ENCODE measurements around the gene MZT2A.
A peak's percentile ranks its signal among the peaks of the same experiment; 100 is the strongest.
"Not testable (repeated sequence)": the region's sequence is repeated elsewhere in the genome, so short reads cannot be mapped to it uniquely, and the experiment has no call there.

Gene MZT2A

DNA sequence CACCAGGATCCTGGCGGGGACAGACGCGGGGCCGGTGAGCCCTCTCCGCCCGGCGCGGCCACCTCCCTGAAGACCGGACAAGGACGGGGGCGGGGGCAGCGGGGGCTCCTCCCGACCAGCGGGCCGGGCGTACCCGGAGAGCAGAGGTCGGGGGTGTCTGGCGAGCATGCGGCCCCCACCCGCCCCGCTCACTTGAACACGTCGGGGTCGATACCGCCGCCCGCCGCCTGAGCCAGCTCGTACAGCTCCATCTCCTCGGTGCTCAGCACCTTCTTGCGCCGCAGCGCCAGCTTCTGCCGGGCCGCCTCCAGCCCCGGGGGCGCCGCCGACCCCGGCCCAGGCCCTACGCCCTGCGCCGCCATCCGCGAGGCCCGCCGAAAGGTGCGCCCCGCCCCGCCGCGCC is at the start of gene MZT2A:
Gene MZT2A (minus strand): TSS at position 383 of the 403 bp plus-strand sequence. CDS start 21 bp downstream, at position 362.
- peak; percentile 17 for DNase-seq (ENCODE audit: low spot score)

GRCh38 chr2:131538856-131539255 is 46.7 kb upstream of the MZT2A start:
- not testable (repeated sequence) for DNase-seq (ENCODE audit: low spot score)

- DNase-seq (ENCODE audit: low spot score), result not testable (repeated sequence)
These were observed 44.6 kb upstream of the MZT2A start for GRCh38 chr2:131536841-131537240.

DNA sequence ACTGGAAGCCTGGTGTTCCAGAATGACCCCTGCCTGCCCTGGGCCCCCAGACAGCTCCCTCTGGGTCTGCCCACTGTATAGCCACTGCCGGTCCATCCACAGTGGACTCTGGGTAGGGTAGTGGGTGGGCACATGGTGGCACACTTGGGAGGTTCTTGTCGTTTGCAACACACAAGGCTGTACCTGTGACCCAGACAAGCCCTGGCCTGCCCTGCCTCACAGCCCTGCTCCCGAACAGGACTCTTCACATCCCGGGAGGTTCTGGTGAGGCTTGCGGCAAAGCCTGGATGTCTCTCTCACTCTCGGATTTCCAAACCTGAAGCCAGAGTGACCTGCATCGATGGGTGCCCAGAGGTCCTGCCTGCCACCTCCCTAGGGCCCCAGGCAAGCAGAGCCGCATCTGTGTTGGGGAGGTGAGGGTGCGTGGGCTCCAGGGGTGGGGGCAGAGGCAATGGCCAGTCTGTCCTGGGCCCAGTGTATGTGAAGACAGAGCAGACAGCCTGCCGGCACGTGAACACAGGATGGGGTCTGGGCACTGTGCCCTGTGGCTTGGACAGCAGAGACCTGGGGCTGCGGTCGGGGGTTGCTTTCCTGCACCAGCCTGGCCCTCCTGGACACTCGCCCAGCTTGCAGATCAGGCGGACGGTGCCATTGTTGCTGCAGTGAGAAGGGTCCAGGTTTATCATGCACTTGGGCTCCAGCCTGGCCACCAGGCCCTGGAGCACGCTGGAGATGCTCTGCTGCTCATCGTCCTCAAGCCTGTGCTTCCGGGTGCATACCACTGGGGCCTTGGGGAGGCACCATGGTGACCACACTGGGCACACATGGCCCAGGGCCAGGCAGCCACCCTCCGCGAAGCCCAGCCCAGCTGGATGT is 44.0 kb upstream of the MZT2A start:
- DNase-seq (ENCODE audit: low spot score), result not testable (repeated sequence)

DNA sequence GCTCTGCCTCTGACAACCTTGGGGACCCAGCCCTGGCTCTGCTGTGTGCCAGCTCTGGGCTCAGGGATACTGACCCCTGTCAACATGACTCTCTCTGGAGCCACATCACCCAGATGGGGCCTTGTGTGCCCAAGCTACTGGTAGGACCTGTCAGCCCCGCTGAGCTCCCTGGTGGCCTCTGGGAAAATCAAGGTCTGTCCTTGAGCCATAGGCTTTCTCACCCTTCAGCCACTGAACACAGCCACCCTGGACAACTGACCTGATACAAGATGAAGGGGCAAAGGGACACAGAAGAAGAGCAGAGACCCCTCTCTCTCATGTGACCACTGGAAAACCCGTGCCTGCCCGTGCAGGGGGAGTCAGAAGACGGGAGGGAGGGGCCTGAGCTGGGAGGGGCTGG is 43.3 kb upstream of the MZT2A start:
- DNase-seq (ENCODE audit: low spot score), result no peak

GRCh38 chr2:131534965-131535364 is 42.8 kb upstream of the MZT2A start:
- not testable (repeated sequence) for DNase-seq (ENCODE audit: low spot score)

DNA sequence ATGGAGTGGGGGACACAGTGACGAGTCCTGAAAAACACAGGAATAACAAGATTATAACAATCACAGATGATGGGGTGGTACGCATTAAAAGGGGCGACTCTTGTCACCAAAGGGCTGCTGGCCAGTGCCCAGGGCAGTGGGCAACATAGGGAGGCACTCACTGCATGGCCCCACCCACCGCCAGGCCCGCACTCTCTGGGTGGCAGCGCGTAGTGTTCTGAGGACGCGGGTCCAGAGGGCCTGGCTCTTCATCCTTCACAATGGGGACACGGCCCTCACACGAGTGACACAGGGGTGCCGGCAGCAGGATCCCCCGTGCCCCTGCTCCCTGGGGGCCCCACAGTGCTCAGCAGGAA is 42.1 kb upstream of the MZT2A start:
- DNase-seq (ENCODE audit: low spot score), result not testable (repeated sequence)

DNA sequence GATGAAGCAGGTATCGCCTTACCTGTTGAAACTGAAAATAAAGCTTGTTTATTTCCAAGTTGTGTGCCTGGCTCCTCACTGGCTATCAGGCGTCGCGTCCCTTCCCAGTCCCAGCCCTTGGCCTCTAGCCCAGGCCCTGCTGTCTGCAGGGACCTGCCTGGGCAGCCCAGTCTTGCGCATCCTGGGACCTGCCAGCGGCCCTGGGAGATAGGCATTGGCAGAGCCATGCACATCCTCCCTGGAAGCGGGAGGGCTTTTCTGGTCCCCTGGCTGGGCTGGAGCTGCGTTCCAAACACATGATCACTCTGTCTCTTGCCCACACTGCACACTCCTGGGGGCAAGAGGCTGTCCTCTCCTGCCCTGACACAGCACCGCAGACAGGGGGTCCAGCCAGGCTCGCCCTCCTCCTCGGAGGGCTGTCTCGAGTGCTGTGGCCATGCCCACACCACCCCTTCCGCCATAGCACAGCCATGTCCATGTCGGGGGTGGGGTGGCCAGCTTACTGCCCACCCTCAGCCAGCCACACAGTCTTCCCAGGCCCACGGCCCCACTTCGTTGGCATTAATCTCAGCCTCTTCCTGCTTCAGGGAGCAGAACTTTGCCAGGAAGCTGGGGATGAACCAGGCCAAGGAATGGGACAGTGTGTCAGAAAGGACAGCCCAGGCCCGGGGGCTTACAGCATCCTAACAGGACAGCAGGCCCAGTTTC is 41.6 kb upstream of the MZT2A start:
- DNase-seq (ENCODE audit: low spot score), result not testable (repeated sequence)

GRCh38 chr2:131532723-131533608 is 40.8 kb upstream of the MZT2A start:
- not testable (repeated sequence) for DNase-seq (ENCODE audit: low spot score)

- not testable (repeated sequence) for DNase-seq (ENCODE audit: low spot score)
These were observed 39.5 kb upstream of the MZT2A start for GRCh38 chr2:131531547-131532185.

- not testable (repeated sequence) for DNase-seq (ENCODE audit: low spot score)
These were observed 38.6 kb upstream of the MZT2A start for GRCh38 chr2:131530626-131531344.

DNA sequence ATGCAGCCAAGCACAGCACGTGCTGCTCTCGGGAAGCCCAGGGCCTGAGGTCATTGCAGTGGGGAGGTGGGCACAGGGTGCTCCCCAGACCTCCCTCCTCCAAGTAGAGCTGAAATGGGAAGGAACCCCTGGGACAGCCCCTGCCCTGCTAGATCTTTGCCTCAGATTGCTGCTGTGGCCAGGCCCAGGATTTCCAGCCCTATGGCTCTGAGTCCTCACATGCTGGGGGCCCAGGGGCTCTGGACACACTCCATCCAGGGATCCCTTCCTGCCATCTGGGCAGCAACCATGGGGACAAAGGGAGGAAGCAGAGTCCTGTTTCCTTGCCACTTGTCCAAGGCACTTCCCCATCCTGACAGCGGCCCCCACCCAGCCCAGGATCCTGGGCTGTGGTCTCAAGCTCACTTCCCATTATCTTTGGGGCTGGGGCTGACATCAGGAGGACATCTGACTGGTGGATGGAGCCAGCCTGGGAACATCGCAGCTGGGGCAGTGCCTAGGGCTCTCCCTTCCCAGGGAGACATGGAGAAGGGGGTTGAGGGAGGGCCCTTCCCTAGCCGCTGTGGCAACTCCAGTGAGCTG is 37.8 kb upstream of the MZT2A start:
- not testable (repeated sequence) for DNase-seq (ENCODE audit: low spot score)

GRCh38 chr2:131528981-131529863 is 37.0 kb upstream of the MZT2A start:
- DNase-seq (ENCODE audit: low spot score), result not testable (repeated sequence)

GRCh38 chr2:131527131-131528001 is 35.2 kb upstream of the MZT2A start, which contains the start of gene CCDC74A:
Gene CCDC74A (plus strand): TSS chr2:131527888. CDS start chr2:131527971, 83 bp downstream.
- peak; percentile 23 for DNase-seq (ENCODE audit: low spot score)

DNA sequence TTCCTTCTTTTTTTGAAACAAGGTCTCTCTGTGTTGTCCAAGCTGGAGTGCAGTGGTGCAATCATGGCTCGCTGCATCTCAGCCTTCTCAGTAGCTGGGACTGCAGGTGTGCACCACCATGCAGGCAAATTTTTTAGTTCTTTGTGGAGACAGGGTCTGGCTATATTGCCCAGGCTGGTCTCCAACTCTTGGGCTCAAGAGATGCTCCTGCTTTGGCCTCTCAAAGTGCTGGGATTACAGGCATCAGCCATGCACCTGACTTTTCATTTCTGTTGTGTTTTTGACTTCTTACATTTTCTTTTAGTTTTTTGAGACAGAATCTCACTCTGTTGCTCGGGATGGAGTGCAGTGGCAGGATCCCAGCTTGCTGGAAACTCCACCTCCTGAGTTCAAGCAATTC is 33.1 kb upstream of the MZT2A start:
- not testable (repeated sequence) for DNase-seq (ENCODE audit: low spot score)

- DNase-seq (ENCODE audit: low spot score), result no peak
These were observed 30.0 kb upstream of the MZT2A start for GRCh38 chr2:131521961-131522781.

DNA sequence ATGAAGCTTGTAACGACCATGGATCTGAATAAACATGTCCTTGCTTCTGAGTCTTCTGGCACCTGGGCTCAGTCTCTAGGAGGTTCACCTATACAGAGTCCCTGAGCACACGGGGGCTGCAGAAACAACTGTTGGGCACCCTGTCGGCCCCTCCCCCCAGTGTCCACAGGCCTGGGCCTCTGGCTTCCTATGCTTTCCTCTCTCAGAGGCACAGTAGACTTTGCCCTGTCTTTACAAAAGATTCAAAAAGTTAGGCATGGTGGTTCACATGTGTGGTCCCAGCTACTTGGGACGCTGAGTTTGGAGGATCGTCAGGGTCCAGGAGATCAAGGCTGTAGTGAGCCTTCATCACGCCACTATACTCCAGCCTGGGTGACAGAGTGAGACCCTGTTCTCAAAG is 29.3 kb upstream of the MZT2A start:
- not testable (repeated sequence) for DNase-seq (ENCODE audit: low spot score)

All from putamen (tissue), 1 donor.